GM18909 (cell line): ENCODE results near the gene SLC27A6.

Experiments used
- ATAC-seq: cut with Tn5 transposase; IDR thresholded peaks from one replicate; pipeline ENCODE4 v1.9.1; 2021; ENCODE audit warnings: mild to moderate bottlenecking; ENCODE audit not compliant: unreplicated experiment, poor library complexity

The SLC27A6 gene

DNA sequence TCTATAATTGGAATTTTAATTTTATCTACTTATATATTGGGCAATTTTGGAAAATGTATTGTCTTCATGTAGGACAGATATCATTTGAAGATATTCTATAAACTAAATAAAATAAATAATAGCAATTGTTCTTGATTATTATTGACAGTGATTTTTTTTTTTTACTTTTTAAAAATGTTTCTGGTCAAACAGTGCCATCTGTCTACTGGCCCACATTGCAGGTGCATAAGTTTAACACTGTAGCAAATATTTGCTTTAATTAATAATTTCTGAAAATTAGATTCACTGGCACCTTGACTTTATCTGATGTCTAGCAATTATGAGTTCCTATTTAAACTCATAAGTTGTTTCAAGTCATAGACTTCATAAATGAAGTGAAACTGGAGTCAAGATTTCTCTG lies 88.2 kb downstream of the SLC27A6 start:
- no peak for ATAC-seq

GRCh38 chr5:129057329-129057728 lies 92.0 kb downstream of the SLC27A6 start:
- ATAC-seq = no peak

GRCh38 chr5:129061849-129062248 lies 96.6 kb downstream of the SLC27A6 start:
- no peak for ATAC-seq

DNA sequence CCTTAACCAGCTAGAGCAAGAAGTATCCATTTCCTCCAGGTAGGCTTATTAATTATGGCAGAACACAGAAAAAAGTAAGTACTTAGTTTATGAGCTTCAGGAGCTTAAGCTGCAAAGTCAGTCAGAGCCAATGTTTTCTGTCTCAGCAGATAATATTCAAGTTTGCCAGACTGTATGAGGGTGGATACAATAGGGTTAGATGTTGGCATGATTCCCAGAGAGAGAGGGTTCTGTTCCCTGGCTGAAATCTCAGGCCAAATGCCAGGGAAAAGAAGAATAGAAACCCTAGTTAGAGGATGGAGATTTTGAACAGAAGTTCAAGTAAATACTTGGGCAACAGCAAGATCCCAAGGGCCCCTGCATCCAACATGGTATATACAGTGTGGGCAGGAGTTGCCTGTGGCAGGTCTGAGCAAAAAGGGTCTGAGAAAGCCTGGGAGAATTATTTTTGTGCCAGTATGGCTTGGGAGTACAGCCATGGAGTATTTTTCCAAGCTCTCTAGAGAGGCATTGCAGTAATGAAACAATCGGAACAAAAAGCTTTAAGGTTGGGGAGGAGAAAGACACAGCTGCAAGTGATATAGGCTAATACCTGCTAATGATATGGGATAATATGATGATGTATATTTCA lies 98.3 kb downstream of the SLC27A6 start:
- no peak for ATAC-seq

DNA sequence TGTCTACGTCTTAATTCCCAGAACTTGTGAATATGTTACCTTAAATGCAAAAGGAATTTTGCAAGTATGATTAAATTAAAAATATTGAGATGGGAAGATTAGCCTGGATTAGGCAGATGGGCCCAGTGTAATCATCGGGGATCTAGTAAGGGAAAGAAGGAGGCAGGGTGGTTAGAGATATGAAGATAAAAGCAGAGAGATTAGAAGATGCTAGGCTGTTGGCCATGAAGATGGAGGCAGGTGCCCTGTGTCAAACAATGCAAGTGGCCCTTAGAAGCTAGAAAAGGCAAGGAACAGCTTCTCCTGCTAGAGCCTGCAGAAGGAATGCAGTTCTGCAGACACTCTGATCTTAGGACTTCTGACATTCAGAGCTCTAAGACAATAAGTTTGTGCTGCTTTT lies 100.4 kb downstream of the SLC27A6 start:
- ATAC-seq = no peak

DNA sequence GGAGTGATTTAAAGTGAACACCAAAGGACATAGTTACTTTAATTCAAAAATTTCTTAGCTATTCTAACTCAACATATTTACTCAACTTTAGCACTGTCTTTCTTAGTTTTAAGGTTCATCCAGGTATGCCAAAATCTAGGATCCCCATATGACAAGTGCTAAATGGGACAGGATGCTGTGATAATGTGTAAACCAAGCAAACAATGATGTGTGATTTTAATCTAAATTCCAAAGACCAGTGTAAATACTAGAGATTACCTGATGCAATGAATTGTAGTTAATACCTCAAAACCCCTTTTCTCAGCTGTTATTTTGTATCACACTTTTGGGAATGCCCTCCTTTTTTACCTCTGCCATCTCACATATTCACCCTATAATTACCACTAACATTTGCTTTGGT lies 102.5 kb downstream of the SLC27A6 start:
- no peak for ATAC-seq

DNA sequence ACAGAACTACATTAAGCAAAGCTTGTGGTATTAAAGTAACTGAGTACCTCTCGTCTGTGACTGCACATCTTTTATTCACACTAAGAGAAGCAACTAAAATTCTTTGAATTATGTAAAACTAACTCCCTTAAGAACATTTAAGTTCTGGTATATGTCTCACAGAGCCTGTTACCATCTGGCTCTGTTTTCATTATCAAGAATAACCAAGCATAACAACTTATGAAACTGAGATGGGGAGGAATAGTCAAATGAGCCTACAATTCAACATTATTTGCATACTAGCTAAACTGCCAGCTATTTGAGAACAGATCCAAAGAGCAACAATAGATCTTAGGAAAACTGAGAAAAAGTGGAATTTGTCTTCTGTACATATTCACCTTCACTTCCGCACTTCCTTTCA lies 104.0 kb downstream of the SLC27A6 start:
- ATAC-seq = no peak

DNA sequence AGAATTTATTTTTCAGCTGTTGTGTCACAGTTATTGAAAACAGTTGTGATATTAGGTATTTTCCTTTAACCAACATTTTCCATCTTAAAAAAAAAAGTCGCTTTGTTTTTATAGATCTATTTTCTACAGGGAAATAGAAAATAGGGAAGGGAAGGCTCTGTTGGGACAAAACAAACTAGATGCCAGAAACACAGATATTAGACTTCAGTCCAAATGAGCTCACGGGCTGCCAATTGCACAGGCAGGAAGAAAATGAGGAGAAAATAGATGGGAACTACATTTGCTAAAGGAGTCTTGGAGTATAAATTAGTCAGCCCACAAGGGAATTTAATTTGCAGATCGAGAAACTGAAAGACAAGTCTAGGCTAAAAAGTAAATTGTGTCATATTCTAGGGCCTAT lies 107.8 kb downstream of the SLC27A6 start:
- no peak for ATAC-seq

DNA sequence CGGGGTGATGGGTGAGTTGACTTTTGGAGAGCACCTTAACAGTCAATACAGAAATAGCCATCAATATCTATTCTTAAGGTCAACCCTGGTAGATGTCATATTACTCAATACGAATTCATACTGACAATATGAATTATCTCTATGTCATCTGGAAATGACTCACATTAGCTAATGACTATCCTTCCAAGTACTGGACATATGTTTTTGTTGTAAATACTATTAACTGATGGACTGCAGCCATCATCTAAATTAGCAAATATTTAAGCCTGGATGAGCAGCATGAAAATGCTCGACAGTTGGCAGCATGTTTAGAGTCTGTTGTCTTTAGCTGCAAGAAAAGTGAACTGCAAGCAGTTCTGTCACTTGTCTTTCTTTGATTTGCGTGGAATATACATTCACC lies 109.6 kb downstream of the SLC27A6 start:
- ATAC-seq = no peak

- ATAC-seq = no peak
Observed at GRCh38 chr5:129077433-129078075, 112.3 kb downstream of the SLC27A6 start.

DNA sequence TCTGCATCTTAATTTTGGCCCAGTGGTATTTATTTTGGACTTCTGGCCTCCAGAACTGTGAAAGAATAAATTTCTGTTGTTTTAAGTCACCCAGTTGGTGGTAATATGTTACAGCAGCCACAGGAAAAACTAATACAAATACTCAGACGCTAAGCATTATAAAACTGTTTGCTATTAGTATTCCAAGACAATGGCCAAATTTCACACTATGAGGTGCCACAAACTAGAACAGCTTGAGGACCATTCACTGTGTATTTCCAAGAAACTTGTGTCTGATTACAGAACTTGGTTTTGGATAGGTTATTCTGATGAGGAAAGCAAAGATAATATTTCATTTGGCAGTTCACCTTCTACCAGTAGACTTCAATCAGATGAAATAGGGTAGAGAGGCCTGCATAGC lies 113.0 kb downstream of the SLC27A6 start:
- no peak for ATAC-seq

DNA sequence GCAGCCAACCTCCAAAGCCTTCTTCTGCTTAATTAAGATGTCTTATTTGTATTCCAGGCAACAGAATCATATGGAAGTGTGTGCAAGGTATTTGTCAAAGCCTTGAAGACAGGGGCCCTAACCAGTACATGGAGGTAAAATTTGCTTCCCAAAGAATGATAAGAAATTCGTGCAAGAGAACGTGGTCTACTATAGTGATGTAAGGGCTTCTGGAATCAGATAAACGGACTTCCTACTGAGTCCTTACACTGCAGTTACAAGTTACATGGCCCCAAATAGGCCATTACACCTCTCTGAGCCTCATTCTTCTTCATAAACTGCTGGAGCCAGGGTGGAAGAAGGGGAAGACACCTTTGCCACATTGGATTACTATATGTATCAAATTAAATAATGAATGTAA lies 113.4 kb downstream of the SLC27A6 start:
- ATAC-seq = no peak

- ATAC-seq = no peak
Observed at GRCh38 chr5:129079496-129079895, 114.2 kb downstream of the SLC27A6 start.

DNA sequence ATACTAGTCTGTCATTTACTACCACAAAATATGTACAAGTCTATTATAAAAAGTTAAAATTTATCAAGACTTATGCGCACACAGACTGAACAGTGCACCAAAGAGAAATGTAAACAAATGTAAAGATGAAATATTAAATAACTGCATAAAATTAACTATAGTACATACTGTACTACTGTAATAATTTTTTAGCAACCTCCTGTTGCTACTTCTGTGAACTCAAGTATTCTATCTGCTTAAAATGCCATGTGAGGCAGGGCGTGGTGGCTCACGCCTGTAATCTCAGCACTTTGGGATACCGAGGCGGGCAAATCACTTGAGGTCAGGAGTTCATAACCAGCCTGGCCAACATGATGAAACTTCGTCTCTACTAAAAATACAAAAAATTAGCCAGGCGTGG lies 115.5 kb downstream of the SLC27A6 start:
- ATAC-seq = no peak

GRCh38 chr5:129082225-129083136 lies 117.2 kb downstream of the SLC27A6 start:
- no peak for ATAC-seq
